Motor neuron (in vitro differentiated cells): Measurements from ENCODE around the gene GLIS1. TPM values are rescaled to one million over a fixed set of nuclear protein-coding genes. Genes with fewer than 3 reads are reported as not detected.
A peak's percentile ranks its signal among the peaks of the same experiment; 100 is the strongest.
"Not testable (repeated sequence)": the region's sequence is repeated elsewhere in the genome, so short reads cannot be mapped to it uniquely, and the experiment has no call there.

Experiments used
- ATAC-seq, 8 experiments: fragments of 200-7000 bp; cut with Tn5 transposase; replicated peaks in 6 of 8; 2 replicates each; pipeline ENCODE4 v1.8.0; 2021; ENCODE audit warnings: mild to moderate bottlenecking in 8 of 8, moderate library complexity in 8 of 8
- H3K27ac ChIP-seq, 2 donors: fragments of 250-450 bp; sonication (Bioruptor Pico); 2 replicates each; pipeline ENCODE4 v1.9.0; 2021; ENCODE audit warnings: antibody characterized with exemption in 2 of 2, mild to moderate bottlenecking in 2 of 2, moderate library complexity in 1 of 2
- H3K4me1 ChIP-seq, 2 donors: fragments of 250-450 bp; sonication (Bioruptor Pico); replicated peaks in 1 of 2; 2 replicates each; pipeline ENCODE4 v1.6.1; 2021; ENCODE audit warnings: antibody characterized with exemption in 2 of 2, mild to moderate bottlenecking in 2 of 2, moderate library complexity in 1 of 2
- H3K4me3 ChIP-seq, 5 donors: fragments of 250-450 bp; sonication (Bioruptor Pico); 2 replicates each; pipeline ENCODE4 v1.9.0; 2021; ENCODE audit warnings: antibody characterized with exemption in 5 of 5, mild to moderate bottlenecking in 5 of 5, moderate library complexity in 4 of 5
- WGBS, 10 experiments: fragments of 450-650 bp; shearing (Covaris generic); methylation state at CpG; one replicate each; pipeline ENCODE4 v1.0.0; 2022; 5-methylcytosine and 5-hydroxymethylcytosine counted together
- in situ Hi-C, 9 experiments: fragments of 400-800 bp; cut with MboI; loops; one replicate each; pipeline ENCODE4 v1.15.0; 2021; ENCODE audit warnings: low sequenced_read_pairs in 9 of 9, low pct_unique_long_range_greater_than_20kb in 2 of 9; ENCODE audit not compliant: unreplicated experiment in 9 of 9
- total RNA-seq, 8 experiments: library from RNA; unstranded; fragments of 300-600 nt; gene quantifications; 2 replicates each; pipeline versions ENCODE4 v1.2.3 to v1.2.4, GENCODE V29; 2022

GLIS1 gene
- total RNA-seq, 8 experiments from 2014 or later, result 0.14 to 4.7 (median 0.33) TPM

- ATAC-seq, result no peak
- no peak overlapping the region for H3K27ac ChIP-seq
- in situ Hi-C loops, result no loop called here
- H3K4me1 ChIP-seq, result peaks cover 2% of the 10 kb centered on the region in 2 donors
- WGBS, 10 experiments, result 29 to 98% (median 78%) methylated on average over 2 to 7 of the region's 7 CpGs
- H3K4me3 ChIP-seq, result no peak overlapping the region
Observed at GRCh38 chr1:53648516-53648915, 90.4 kb downstream of the GLIS1 start.

GRCh38 chr1:53647915-53648314, 91.0 kb downstream of the GLIS1 start:
- H3K4me1 ChIP-seq, in situ Hi-C loops, H3K4me3 ChIP-seq, ATAC-seq, H3K27ac ChIP-seq: not testable (repeated sequence)
- 0 to 100% (median 90%) methylated on average over 1 to 4 of the region's 4 CpGs; no CpG with 5 or more reads in 2 of the 10 experiments for WGBS, 10 experiments

GRCh38 chr1:53646732-53647131, 92.2 kb downstream of the GLIS1 start:
- H3K27ac ChIP-seq, result no peak overlapping the region
- H3K4me1 ChIP-seq, result peaks cover 0 to 3% of the 10 kb centered on the region in 2 donors
- in situ Hi-C loops, result no loop called here
- ATAC-seq, result no peak
- no peak overlapping the region for H3K4me3 ChIP-seq

- in situ Hi-C loops, result no loop called here
- no peak overlapping the region for H3K27ac ChIP-seq
- no peak overlapping the region for H3K4me3 ChIP-seq
- H3K4me1 ChIP-seq, result peaks cover 0 to 3% of the 10 kb centered on the region in 2 donors
- no peak for ATAC-seq
- WGBS, 10 experiments, result 45 to 100% (median 71%) methylated on average over 1 of the region's 1 CpG; no CpG with 5 or more reads in 5 of the 10 experiments
Observed at GRCh38 chr1:53645690-53646078, 93.3 kb downstream of the GLIS1 start.

- peaks cover 0 to 3% of the 10 kb centered on the region in 2 donors for H3K4me1 ChIP-seq
- ATAC-seq, result peak in 1 of 8 experiments; percentile 45
- in situ Hi-C loops, result no loop called here
- H3K27ac ChIP-seq, result no peak overlapping the region
- H3K4me3 ChIP-seq, result no peak overlapping the region
- WGBS, 10 experiments, result 60 to 100% (median 89%) methylated on average over 2 to 13 of the region's 14 CpGs
Observed at GRCh38 chr1:53644909-53645689, 93.9 kb downstream of the GLIS1 start.

- H3K27ac ChIP-seq, result no peak overlapping the region
- no peak overlapping the region for H3K4me3 ChIP-seq
- 61 to 100% (median 93%) methylated on average over 2 to 7 of the region's 7 CpGs; no CpG with 5 or more reads in 2 of the 10 experiments for WGBS, 10 experiments
- in situ Hi-C loops, result no loop called here
- ATAC-seq, result no peak
- H3K4me1 ChIP-seq, result peaks cover 0 to 3% of the 10 kb centered on the region in 2 donors
Observed at GRCh38 chr1:53644496-53644895, 94.5 kb downstream of the GLIS1 start.

GRCh38 chr1:53643881-53644390, 95.0 kb downstream of the GLIS1 start:
- Histone ChIP-seq H3K4me1 (peaks cover 0 to 3% of the 10 kb centered on the region in 2 donors), H3K27ac (no peak overlapping the region), H3K4me3 (no peak overlapping the region)
- no peak for ATAC-seq
- in situ Hi-C loops, result no loop called here
- 60 to 100% (median 88%) methylated on average over 1 to 4 of the region's 4 CpGs; no CpG with 5 or more reads in 1 of the 10 experiments for WGBS, 10 experiments

- in situ Hi-C loops, result no loop called here
- 52 to 84% (median 77%) methylated on average over 1 to 15 of the region's 17 CpGs; no CpG with 5 or more reads in 1 of the 10 experiments for WGBS, 10 experiments
- no peak for ATAC-seq
- Histone ChIP-seq H3K27ac (no peak overlapping the region), H3K4me3 (no peak overlapping the region), H3K4me1 (peaks cover 0 to 3% of the 10 kb centered on the region in 2 donors)
Observed at GRCh38 chr1:53643041-53643880, 95.7 kb downstream of the GLIS1 start.

GRCh38 chr1:53642607-53643006, 96.4 kb downstream of the GLIS1 start:
- no peak overlapping the region for H3K4me3 ChIP-seq
- no peak for ATAC-seq
- in situ Hi-C loops, result no loop called here
- H3K4me1 ChIP-seq, result peaks cover 0 to 3% of the 10 kb centered on the region in 2 donors
- WGBS, 10 experiments, result 67 to 100% (median 89%) methylated on average over 1 to 6 of the region's 6 CpGs; no CpG with 5 or more reads in 3 of the 10 experiments
- H3K27ac ChIP-seq, result no peak overlapping the region

- Histone ChIP-seq H3K4me1 (peaks cover 0 to 3% of the 10 kb centered on the region in 2 donors), H3K4me3 (no peak overlapping the region), H3K27ac (no peak overlapping the region)
- 66 to 100% (median 85%) methylated on average over 1 to 7 of the region's 7 CpGs; no CpG with 5 or more reads in 2 of the 10 experiments for WGBS, 10 experiments
- ATAC-seq, result no peak
- in situ Hi-C loops, result no loop called here
Observed at GRCh38 chr1:53642215-53642555, 96.8 kb downstream of the GLIS1 start.

- WGBS, 10 experiments, result 57 to 89% (median 79%) methylated on average over 1 to 5 of the region's 9 CpGs; no CpG with 5 or more reads in 4 of the 10 experiments
- Histone ChIP-seq H3K4me1 (peaks cover 0 to 3% of the 10 kb centered on the region in 2 donors), H3K27ac (no peak overlapping the region), H3K4me3 (no peak overlapping the region)
- in situ Hi-C loops, result no loop called here
- ATAC-seq, result peak in 1 of 8 experiments; percentile 8
Observed at GRCh38 chr1:53641481-53642214, 97.3 kb downstream of the GLIS1 start.

GRCh38 chr1:53640701-53641075, 98.3 kb downstream of the GLIS1 start:
- Histone ChIP-seq H3K4me3 (no peak overlapping the region), H3K4me1 (peaks cover 0 to 3% of the 10 kb centered on the region in 2 donors), H3K27ac (no peak overlapping the region)
- in situ Hi-C loops, result no loop called here
- no peak for ATAC-seq
- 29 to 60% (median 57%) methylated on average over 1 to 6 of the region's 6 CpGs; no CpG with 5 or more reads in 5 of the 10 experiments for WGBS, 10 experiments
